LNCAP (cell line): Measurements from ENCODE around the gene GLRX.

Experiments used
- CTCF ChIP-seq: fragments of 450-650 bp; IDR thresholded peaks from 2 replicates; pipeline ENCODE4 v1.5.1; 2017; ENCODE audit warnings: mild to moderate bottlenecking

Gene GLRX

GRCh38 chr5:95826949-95827891, 4.7 kb upstream of the GLRX start:
- no peak for TF ChIP-seq CTCF

DNA sequence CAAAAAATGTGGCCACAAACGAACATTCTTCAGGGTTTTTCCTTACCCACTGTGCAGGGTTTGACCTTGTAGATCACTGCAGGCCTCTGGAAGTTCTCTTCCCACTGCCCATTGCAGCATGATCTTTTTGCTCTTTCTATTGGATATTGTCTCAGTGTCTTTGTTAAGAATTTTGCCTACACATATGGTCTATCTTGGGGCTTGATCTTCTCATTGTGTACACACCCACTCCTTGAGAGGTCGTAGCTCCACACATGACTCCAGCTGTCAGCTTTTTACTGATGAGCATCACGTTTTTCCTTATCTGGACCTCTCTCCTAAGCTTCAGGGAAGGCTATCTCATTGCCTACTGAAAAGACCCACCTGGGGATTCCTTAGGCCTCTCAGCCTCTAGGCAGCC, 3.0 kb upstream of the GLRX start:
- no peak for TF ChIP-seq CTCF

DNA sequence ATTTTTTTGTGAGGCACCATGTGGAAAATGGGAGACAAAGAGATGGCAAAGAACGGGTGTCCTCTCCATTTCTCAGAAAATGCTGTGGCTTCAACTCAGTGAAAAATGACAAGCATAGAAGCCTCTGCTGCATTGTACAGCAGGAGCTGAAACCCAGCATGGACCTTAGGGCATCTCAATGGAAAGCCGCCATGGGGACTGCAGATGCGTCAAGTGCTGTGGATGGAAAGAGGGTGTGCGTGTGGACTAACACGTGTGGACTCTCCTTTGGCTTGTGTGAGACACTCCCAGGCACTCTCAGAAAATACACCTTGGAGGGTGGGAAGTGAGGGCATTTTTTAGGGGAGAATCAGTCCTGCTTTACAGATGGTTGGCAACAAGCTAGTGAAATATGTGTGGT, 2.2 kb upstream of the GLRX start:
- no peak for TF ChIP-seq CTCF

DNA sequence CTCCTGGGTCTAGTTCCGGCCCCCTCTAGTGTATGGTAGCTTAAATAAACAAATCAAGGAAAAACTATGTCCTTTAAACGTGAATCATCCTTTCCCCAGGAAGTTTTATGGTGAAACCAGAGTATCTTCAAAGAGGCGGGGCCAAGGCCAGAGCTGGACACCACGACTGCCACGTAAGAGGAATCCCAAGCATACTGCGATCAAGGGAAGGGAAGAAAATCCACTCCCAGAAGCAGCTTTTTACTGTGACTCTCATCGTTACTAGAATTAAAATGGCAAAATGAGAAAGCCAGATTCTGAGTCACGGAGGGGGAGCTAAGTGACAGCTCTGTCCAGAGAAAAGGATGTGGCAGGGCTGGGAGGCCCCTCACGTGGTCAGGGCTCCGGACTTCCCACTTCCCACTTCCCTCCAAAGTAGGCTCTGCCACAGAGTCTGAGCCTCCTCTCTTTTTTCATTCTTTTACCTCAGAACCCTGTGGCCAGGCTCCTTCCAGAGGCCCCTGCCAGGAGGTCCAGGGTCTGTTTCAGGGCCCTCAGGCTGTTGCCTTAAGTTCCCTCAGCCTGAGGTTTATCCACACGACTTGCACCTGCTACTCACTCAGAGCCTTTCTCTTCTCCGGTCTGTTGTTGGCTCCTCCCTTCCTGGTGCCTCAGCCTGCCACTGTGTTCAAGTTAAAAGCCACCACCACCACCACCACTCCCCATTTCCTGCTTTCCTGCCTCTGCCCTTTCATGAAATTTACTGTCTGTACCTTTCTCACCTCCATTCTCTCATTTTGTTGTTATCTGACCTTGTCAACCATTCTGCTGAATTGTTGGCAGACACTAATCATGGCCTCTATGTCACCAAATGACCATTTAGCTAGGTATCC, 1.4 kb upstream of the GLRX start:
- no peak for TF ChIP-seq CTCF

DNA sequence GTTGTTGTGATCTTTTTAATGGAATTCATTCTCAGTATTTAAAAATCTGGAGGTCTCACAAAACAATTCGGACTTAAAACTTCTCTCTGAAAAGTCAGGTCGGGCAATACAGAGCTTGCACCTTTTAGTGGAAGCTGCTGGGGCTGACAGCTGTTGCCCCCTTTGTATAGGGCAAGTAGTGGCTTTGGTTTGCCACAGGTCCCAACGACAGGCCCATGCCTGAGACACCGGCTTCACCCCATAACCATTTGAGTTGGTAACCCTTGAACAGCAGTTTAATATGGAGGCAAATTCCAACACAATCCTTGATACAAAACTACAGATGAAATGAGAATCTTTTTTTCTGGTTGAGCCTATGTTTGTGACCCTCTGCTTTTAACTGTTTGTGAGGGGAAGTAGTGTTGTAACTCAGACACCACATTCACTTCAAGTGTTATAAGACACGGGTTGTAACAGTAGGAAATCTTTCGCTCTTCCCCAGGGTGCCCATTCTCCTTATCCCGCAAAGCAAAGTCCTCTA, 752 bp upstream of the GLRX start:
- no peak for TF ChIP-seq CTCF

GRCh38 chr5:95822043-95822541, 434 bp downstream of the GLRX start:
- no peak for TF ChIP-seq CTCF
